Smooth muscle cell (in vitro differentiated cells): ENCODE measurements around the gene SFTPB. TPM values are rescaled to one million over a fixed set of nuclear protein-coding genes. Genes with fewer than 3 reads are reported as not detected.

Source experiments
- DNase-seq: peaks from one replicate; lab custom pipeline; 2025; ENCODE audit not compliant: unreplicated experiment; lab: John Stamatoyannopoulos, UW
- H2AFZ ChIP-seq: fragments of 200-600 bp; sonication (generic); 2 replicates; pipeline ENCODE4 v1.6.0; 2016; ENCODE audit warnings: antibody characterized with exemption, low read depth, mild to moderate bottlenecking
- H3F3A ChIP-seq: fragments of 200-600 bp; sonication (generic); 2 replicates; pipeline ENCODE4 v1.6.0; 2017; ENCODE audit warnings: antibody characterized with exemption, low read depth
- H3K27ac ChIP-seq: fragments of 200-600 bp; sonication (generic); 2 replicates; pipeline ENCODE4 v1.5.1; 2016; ENCODE audit warnings: low read depth, mild to moderate bottlenecking
- H3K27me3 ChIP-seq: fragments of 200-600 bp; sonication (generic); 2 replicates; pipeline ENCODE4 v1.6.1; 2016; ENCODE audit warnings: low read depth, mild to moderate bottlenecking
- H3K36me3 ChIP-seq: fragments of 200-600 bp; sonication (generic); 2 replicates; pipeline ENCODE4 v1.5.1; 2016; ENCODE audit warnings: low read depth
- H3K4me1 ChIP-seq: fragments of 200-600 bp; sonication (generic); 2 replicates; pipeline ENCODE4 v1.5.1; 2016; ENCODE audit warnings: low read depth
- H3K4me2 ChIP-seq: fragments of 200-600 bp; sonication (generic); 2 replicates; pipeline ENCODE4 v1.6.0; 2016; ENCODE audit warnings: mild to moderate bottlenecking
- H3K4me3 ChIP-seq: fragments of 200-600 bp; sonication (generic); 2 replicates; pipeline ENCODE4 v1.5.1; 2016; ENCODE audit warnings: mild to moderate bottlenecking
- H3K79me2 ChIP-seq: fragments of 200-600 bp; sonication (generic); 2 replicates; pipeline ENCODE4 v1.6.0; 2016; ENCODE audit warnings: low read depth, mild to moderate bottlenecking
- H3K9ac ChIP-seq: fragments of 200-600 bp; sonication (generic); 2 replicates; pipeline ENCODE4 v1.6.0; 2016; ENCODE audit warnings: low read depth
- H3K9me3 ChIP-seq: fragments of 200-600 bp; sonication (generic); replicated peaks from 2 replicates; pipeline ENCODE4 v1.5.1; 2016; ENCODE audit warnings: low read depth
- H4K20me1 ChIP-seq: fragments of 200-600 bp; sonication (generic); 2 replicates; pipeline ENCODE4 v1.6.0; 2016; ENCODE audit warnings: low read depth
- CTCF ChIP-seq: fragments of 200-600 bp; sonication (generic); IDR thresholded peaks from 2 replicates; pipeline ENCODE4 v1.5.1; 2017; ENCODE audit warnings: borderline replicate concordance, mild to moderate bottlenecking, antibody characterized with exemption; ENCODE audit not compliant: insufficient read depth, poor library complexity, severe bottlenecking
- WGBS: methylation state at CpG from one replicate; pipeline ENCODE4 v1.1.7; 2016; ENCODE audit warnings: low lambda C conversion rate; 5-methylcytosine and 5-hydroxymethylcytosine counted together
- polyA plus RNA-seq: library from polyadenylated mRNA; unstranded; fragments of >200 nt; fragmentation: Nextera tagmentation; extraction: Ambion mirVana; gene quantifications from 2 replicates; pipeline ENCODE4 v1.2.1, GENCODE V29; 2016
- total RNA-seq: library from RNA; depleted of rRNA; stranded (reverse); fragments of >200 nt; gene quantifications from 2 replicates; pipeline ENCODE4 v1.2.3, GENCODE V29; 2014

Gene SFTPB
- total and polyA plus RNA-seq, 2 experiments from 2014 or later: not detected

- no peak overlapping the region for H3K4me3 ChIP-seq
- H3K27me3 ChIP-seq: no peaks in the 10 kb centered on the region
- H4K20me1 ChIP-seq: no peaks in the 10 kb centered on the region
- H3K9me3 ChIP-seq: no peaks in the 10 kb centered on the region
- DNase-seq: no peak
- H3F3A ChIP-seq: no peaks in the 10 kb centered on the region
- H3K9ac ChIP-seq: no peak overlapping the region
- no peak overlapping the region for H3K4me2 ChIP-seq
- no peaks in the 10 kb centered on the region for H3K36me3 ChIP-seq
- no peak overlapping the region for H2AFZ ChIP-seq
- no peak for TF ChIP-seq CTCF
- no peaks in the 10 kb centered on the region for H3K79me2 ChIP-seq
- no peak overlapping the region for H3K27ac ChIP-seq
- no peaks in the 10 kb centered on the region for H3K4me1 ChIP-seq
- 83% methylated on average over 12 of the region's 12 CpGs for WGBS
These were observed 28.0 kb upstream of the SFTPB start for GRCh38 chr2:85695691-85696668.

GRCh38 chr2:85695121-85695520, 27.1 kb upstream of the SFTPB start:
- no peak for DNase-seq
- Histone ChIP-seq H3K27ac (no peak overlapping the region), H3K79me2 (no peaks in the 10 kb centered on the region), H3K4me3 (no peak overlapping the region), H3K4me2 (no peak overlapping the region), H3K9ac (no peak overlapping the region), H4K20me1 (no peaks in the 10 kb centered on the region), H3K27me3 (no peaks in the 10 kb centered on the region), H3K4me1 (no peaks in the 10 kb centered on the region), H3F3A (no peaks in the 10 kb centered on the region), H2AFZ (no peak overlapping the region), H3K9me3 (no peaks in the 10 kb centered on the region), H3K36me3 (no peaks in the 10 kb centered on the region)
- no peak for TF ChIP-seq CTCF
- WGBS: 82% methylated on average over 11 of the region's 11 CpGs

GRCh38 chr2:85694052-85695025, 26.3 kb upstream of the SFTPB start, which contains the start of gene GNLY:
TSS of gene GNLY (plus strand) at chr2:85694358. CDS start at chr2:85694419, 61 bp downstream.
- H3K9me3 ChIP-seq: no peaks in the 10 kb centered on the region
- no peak for TF ChIP-seq CTCF
- no peaks in the 10 kb centered on the region for H3K27me3 ChIP-seq
- no peak for DNase-seq
- no peaks in the 10 kb centered on the region for H3F3A ChIP-seq
- H2AFZ ChIP-seq: no peak within 1 kb of the TSS
- no peak within 1 kb of the TSS for H3K4me3 ChIP-seq
- no peaks in the 10 kb centered on the region for H4K20me1 ChIP-seq
- H3K4me2 ChIP-seq: no peak within 1 kb of the TSS
- H3K36me3 ChIP-seq: no peaks in the 10 kb centered on the region
- H3K4me1 ChIP-seq: no peaks in the 10 kb centered on the region
- no peak within 1 kb of the TSS for H3K27ac ChIP-seq
- H3K9ac ChIP-seq: no peak within 1 kb of the TSS
- WGBS: 94% methylated on average over 13 of the region's 15 CpGs
- no peaks in the 10 kb centered on the region for H3K79me2 ChIP-seq
